ENCODE results near the gene LGALS3BP.

The LGALS3BP gene

DNA sequence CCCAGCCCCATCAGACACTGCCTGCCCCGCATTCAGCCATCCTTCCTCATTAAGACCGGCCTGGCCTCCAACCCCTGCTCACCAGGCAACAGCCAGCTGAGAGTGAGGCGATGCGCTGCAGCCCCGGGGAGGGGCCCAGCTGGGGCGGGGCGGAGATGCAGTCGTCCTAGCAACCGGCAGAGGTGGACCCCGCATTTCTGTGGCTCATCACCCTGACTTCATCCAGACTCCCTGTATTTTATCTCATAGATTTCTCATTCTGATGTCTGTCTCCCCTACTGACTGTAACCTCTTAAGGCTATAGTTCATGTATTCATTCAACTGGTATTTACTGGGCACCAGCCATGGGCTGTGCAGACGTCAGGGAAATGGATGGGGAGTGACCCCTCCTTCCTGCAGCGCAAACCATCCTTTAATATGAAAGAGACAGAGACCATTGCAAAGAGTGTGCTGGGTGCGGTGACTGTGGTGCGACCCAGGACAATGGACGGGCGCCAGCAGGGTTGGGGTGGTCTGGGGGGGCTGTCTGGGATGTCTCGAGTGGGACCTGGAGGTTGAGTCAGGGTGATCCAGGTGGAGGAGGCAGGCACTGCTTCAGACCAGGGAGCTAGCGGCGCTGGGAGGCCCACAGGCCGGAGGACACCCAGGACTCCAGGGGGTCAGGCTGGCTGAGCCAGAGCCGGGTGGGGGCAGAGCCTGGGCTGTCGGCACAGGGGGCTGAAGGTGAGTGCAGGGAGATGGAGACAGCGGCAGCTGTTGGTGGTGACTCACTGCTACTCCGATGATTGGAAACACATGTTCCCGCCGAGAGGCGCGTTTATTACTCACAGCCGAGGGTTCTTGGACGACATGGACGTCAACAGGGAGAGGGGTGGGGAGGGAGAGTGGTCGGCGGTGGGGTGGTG is 44.1 kb downstream of the LGALS3BP start:
- TF ChIP-seq, protein P1, sequence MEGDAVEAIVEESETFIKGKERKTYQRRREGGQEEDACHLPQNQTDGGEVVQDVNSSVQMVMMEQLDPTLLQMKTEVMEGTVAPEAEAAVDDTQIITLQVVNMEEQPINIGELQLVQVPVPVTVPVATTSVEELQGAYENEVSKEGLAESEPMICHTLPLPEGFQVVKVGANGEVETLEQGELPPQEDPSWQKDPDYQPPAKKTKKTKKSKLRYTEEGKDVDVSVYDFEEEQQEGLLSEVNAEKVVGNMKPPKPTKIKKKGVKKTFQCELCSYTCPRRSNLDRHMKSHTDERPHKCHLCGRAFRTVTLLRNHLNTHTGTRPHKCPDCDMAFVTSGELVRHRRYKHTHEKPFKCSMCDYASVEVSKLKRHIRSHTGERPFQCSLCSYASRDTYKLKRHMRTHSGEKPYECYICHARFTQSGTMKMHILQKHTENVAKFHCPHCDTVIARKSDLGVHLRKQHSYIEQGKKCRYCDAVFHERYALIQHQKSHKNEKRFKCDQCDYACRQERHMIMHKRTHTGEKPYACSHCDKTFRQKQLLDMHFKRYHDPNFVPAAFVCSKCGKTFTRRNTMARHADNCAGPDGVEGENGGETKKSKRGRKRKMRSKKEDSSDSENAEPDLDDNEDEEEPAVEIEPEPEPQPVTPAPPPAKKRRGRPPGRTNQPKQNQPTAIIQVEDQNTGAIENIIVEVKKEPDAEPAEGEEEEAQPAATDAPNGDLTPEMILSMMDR (conservative IDR thresholded peaks at IDR 0.05) = no peak
- peak overlapping the region; percentile 85 for H3K27ac ChIP-seq

DNA sequence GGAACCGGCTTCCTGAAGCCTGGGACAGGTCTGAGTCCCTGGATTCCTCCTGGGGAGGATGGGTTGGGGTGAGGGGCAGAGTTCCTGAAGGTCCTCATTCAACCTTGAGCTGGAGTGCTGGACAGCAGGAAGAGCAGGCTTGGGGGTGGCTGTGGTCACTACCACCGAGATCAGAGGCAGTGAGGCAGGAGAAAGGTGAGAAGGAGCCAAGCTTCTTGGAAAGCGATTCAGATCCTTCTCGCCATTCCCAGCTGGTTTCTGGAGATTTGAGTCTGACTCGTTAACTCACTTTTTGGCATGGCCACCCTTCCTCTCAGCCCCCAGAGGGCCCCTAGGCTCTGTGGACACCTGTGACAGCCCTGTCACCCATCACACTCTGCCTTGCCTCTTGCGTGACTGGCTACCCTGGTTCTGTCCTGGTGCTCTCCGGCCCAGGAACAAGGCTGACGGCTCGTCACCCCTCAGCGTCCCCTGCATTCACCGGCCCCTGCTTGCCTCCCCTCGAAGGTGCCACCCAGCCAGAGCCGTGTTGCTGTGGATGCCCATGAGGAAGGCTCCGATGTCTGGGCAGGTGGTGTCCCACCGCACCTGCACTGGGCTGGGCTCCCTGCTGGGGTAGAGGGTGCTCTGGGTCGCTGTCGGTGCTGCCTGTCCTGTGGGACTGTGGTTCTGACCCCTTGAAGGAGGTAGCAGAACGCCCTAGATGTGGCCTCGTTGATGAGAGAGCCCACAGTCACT is 44.9 kb downstream of the LGALS3BP start:
- TF ChIP-seq, protein P1 (conservative IDR thresholded peaks at IDR 0.05) = no peak
- H3K27ac ChIP-seq = peak overlapping the region; percentile 85

DNA sequence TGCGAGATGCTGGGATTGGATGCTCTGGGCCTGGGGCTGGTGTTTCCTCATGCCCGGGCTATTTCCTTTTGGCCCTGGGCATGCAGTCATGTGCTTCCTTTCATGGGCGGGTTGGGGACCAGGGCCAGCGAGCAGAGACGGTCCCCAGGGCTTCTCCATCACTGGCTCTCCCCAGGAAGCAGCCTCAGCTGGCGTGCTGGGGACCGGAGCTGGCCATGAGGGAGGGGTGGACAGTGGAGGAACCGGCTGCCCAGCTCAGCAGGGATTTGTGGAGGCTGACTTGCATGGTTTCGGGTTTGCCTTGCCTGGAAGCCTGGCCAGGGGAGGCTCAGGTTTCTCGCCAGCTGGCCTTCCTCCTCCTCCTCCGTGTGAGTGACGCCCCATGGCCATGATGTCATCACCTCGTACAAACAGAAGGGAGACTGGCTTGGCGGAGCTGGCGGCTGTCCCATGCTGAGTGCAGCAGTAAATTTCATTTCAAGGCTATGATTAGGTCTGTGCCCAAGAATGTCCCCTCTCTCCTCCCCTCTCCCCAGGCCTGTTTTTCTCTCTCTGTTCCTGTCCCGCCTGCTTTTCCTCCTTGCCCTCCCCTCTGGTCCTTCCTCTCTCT is 45.7 kb downstream of the LGALS3BP start:
- H3K27ac ChIP-seq = peak overlapping the region; percentile 85

DNA sequence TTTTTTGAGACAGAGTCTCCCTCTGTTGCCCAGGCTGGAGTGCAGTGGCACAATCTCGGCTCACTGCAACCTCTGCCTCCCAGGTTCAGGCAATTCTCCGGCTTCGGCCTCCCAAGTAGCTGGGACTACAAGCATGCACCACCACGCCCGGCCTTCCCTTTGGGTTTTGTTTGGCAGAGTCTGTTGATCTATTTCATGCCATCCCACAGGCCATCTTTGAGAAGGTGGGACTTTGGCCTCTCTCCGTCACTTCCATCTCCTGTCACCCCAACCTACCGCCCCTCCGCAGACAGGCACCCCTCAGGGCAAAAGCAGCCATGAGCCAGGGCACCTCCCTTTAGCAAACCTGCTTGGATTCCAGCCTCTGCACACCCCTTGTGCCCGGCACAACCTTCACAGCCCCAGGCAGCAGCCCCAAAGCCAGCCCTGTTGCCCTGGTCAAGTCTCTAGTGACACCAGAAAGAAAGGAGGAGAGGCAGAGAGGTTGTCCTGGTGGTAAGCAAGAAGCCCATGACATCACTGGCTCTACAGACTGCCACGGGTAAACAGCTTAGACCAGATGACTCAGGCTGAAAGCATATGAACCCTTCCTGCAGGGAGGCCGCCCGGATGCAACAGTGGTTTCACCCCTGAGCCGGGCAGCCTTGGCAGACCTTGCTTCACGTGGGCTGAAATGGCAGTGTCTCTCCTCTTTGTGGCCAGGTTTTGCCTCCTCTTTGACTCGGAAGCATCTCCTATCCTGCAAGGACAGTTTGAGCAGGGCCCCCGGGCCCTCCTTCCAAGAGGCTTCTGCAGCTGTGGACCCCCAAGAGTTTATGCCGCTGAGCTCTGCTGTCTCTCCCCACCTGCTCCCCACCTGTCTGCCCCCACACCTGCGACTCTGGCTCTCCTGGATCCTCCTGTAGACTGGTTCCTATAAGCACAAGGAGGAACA is 46.4 kb downstream of the LGALS3BP start:
- TF ChIP-seq, protein P1 (conservative IDR thresholded peaks at IDR 0.05) = no peak
- peak overlapping the region; percentile 85 for H3K27ac ChIP-seq

More for the DNA sequence above, 45.7 kb downstream of the LGALS3BP start:
- TF ChIP-seq, protein P1 (conservative IDR thresholded peaks at IDR 0.05) = no peak

DNA sequence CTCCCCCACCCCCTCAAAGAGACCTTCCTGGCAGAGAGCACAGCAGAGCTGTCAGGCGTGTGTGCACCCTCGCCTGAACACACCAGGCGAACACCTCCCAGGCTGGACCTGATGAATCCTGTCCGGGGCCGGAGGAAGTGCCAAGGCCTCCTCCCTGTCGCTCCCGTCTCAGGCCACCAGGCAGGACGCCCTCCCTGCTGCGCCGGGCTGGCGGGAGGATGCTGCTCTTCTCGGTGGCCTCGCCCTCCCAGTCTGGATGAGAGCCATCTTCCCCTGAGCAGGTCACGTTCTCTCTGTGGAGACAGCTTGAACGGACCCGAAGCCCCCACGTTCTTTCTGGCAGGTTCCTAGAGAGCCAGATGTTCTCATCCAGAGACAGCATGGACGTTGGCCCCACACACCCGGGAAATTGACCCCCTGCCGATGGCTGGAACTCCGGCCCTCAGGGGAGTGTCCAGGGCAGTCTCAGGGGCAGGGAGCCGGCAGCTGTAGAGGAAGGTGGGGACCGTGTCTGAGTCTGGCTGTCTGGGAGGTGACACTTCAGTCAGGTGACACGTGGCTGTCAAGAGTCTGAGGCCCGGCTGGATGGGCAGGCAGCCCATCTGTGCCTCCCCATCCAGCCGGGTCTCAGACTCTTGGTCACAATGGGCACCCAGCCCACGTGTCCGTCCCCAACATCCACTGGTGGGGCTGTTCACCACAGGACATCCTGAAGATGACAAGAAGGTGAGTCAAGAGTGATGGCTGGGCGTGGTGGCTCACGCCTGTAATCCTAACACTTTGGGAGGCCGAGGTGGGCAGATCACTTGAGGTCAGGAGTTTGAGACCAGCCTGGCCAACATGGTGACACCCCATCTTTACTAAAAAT is 49.6 kb downstream of the LGALS3BP start:
- no peak overlapping the region for H3K27ac ChIP-seq
- TF ChIP-seq, protein P1 (conservative IDR thresholded peaks at IDR 0.05) = no peak

Measured in VCaP (cell line).